ENCODE data around the gene NAT8. TPM values are rescaled to one million over a fixed set of nuclear protein-coding genes. Genes with fewer than 3 reads are reported as not detected.
"Not testable (repeated sequence)": the region's sequence is repeated elsewhere in the genome, so short reads cannot be mapped to it uniquely, and the experiment has no call there.

Gene NAT8
- total RNA-seq, 2 donors from 2014 or later = not detected

DNA sequence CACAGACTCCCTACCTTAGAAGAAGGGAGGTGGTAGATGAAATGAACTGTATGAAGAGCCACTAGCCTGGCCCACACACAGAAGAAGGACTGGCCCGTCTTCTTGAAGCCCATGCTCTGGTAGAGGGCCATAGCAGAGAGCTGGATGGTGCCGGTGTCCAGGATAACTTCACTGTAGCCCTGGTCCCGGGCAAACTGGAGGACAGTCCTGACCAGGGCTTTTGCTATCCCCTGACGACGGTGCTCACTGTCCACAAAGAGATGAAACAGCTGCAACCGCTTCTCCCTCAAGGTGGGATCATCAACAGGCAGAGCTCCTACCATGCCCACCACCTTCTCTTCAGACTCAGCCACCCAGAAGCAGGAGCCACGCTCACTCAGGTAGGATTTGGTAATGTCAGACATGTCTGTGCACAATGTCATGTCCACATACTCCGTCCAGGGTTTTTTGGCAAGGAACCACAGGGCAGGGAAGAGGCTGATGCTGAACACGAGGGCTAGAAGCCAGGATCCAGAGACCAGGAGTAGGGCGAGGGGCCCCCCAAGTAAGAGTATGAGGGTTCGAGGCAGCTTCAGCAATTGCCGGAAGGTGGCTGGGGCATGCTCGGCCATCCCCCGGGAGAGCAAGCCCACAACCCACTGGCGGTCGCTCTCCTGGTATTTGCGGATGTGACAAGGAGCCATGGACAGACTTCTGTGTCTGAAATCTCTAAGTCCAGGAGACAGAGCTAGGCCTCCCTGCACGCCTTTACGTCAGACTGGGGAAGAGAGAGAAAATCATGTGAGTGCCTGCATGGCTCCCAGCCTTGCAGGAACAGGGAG, 1.1 kb downstream of the NAT8 start:
- no peak for DNase-seq (ENCODE audit: low spot score)
- intact Hi-C loops (cut with DNase I) = no loop called here

DNA sequence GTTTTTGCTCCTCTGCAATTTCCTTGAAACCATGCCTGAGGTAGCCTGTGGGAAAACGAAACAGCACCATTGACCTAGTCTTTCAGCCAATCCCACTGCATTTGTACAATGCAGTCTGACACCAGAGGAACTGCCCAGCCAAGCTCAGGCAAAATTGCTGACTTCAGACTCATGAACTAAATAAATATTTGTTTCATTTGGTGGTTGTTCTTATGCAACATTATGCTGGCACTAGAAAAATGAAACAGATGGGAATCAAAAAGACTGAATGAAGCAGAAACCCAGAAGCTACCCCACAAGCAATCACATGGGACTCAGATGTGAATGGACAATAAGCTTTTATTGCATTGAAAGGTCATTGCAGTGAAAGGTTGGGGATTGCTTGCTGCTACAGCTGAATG, 1.7 kb downstream of the NAT8 start:
- intact Hi-C loops (cut with DNase I) = no loop called here
- no peak for DNase-seq (ENCODE audit: low spot score)

DNA sequence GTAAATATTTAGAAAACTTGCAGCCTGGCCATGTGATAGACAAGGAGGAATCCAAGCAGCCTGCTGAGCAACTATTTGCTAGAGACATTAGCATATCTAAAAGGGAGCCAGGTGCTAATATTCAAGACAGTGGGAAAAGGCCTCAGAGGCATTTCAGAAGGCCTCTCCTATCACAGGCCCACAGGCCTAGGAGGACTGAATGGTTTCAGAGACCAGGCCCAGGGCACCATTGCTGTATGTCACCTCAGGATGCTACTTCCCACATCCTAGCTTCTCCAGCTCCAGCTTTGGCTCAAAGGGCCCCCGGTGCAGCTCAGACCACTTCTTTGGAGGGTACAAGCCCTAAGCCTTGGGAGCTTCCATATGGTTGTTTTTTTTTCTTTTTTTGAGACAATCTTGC, 3.8 kb downstream of the NAT8 start:
- intact Hi-C loops (cut with DNase I) = no loop called here

DNA sequence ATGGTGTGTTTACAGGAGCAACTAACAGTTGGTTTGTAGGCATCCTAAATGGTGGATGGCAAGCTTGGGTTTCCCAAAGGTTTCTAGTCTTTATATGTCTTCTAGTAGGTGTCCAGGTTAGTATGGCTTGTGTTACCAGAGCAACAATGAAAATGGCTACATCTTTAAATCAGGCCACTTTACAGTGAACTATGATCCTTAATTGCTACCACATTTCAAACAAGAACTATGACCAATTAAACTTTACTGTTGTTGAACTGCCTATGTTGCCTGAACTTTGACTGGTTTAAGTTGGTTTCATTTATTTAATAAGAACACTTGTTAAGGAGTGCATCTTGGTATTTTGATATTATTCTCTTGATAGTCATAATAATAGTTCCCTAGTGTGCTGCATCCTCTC, 5.2 kb downstream of the NAT8 start:
- DNase-seq (ENCODE audit: low spot score); intact Hi-C loops (cut with DNase I): not testable (repeated sequence)

More for the DNA sequence above, 3.8 kb downstream of the NAT8 start:
- no peak for DNase-seq (ENCODE audit: low spot score)

DNA sequence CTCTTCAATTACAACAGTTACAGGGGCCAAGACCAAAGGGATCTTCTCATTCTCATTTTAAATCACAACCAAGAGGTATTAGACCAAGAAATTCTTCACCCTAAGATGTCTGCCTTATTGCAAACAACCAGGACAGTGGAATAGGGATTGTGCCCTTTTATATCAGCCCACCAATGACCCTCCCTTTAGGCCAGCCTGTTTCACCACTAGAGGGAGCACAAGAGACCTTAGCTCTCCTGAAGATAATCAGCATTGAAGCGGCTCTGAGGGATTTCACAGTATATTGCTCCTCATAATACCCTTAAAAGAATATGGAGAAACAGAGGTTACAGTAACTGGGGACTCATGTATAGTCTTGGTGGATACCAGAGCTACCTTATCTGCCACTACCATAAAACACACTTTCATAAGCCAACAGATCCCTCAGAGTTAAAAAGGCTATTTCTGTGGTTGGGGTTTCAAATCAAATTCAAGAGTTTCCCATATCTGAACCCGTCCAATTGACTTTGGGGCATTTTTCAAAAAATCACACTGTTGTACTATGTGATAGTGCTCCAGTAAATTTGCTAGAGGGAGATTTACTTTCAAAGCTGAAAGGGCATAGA, 11.5 kb downstream of the NAT8 start:
- intact Hi-C loops (cut with DNase I); DNase-seq (ENCODE audit: low spot score): not testable (repeated sequence)

DNA sequence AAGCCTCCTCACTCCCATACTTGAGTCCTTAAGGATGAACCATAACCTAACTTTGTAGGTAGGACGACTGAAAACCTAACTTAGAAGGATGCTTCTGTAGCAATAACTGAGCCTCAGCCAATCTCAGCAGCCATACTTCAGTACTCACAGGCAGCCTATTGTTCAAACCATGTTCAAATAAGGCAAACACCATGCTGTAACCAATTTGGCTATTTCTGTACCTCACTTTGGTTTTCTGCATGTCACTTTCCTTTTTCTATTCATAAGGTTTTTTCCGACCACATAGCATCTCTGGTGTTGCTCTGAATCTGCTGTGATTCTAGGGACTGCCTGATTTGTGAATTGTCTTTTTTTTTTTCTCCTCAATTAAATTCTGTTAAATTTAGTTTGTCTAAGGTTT, 13.7 kb downstream of the NAT8 start:
- intact Hi-C loops (cut with DNase I); DNase-seq (ENCODE audit: low spot score): not testable (repeated sequence)

DNA sequence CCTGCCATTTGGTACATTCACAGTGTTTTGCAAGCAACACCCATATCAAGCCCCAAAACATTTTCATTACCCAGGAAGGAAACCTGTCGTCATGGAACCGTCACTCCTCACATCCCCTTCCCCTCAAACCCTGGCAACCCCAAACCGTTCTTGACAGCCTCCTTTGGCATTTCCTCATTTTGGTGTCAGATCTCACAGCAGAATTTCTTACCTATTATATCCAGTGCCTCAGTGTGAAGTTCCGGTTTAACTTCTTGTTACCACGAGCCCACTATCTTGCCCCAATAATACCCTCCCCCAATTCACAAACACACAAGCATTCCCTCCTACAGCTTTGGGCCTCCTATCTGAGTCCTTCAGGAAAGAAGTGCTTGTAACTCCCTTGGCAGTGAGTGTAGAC, 16.0 kb downstream of the NAT8 start:
- DNase-seq (ENCODE audit: low spot score); intact Hi-C loops (cut with DNase I): not testable (repeated sequence)

DNA sequence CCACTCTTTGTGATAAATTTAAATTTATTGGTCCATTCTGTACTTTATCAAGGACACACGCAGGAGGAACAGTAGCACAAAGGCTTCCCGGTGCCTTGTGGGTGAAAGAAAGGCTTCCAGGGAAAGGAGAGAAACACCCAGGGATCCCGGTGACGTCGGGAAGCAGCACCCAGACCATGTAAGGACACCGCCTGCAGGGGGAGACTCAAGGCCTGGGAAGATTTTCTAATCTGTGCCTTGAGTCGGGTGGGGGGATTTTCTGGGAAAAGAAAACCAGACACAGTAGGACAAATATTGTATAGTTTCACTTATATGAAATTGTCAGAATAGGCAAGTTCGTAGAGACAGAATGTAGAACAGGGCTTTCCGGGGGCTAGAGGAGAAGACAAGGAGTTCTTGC, 17.6 kb downstream of the NAT8 start:
- DNase-seq (ENCODE audit: low spot score); intact Hi-C loops (cut with DNase I): not testable (repeated sequence)

DNA sequence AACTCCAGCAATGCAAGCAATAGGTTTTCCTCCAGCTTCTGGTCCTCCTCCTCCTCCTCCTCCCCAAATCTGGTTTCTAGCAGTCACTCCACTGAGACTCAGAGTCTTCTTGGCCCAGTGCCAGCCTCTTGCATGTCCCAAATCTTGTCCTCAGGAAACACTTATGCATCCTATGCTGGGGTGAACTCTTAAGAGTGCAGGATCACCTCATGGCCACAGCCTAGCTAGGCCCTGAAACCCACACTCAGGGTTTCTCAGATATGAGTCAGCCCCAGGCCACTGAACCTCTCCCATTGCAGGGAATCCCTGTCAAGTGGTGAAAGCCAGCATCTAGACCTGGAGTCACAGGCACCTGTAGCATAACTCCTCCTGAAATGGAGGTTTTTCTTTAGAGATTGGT, 18.2 kb downstream of the NAT8 start:
- intact Hi-C loops (cut with DNase I); DNase-seq (ENCODE audit: low spot score): not testable (repeated sequence)

DNA sequence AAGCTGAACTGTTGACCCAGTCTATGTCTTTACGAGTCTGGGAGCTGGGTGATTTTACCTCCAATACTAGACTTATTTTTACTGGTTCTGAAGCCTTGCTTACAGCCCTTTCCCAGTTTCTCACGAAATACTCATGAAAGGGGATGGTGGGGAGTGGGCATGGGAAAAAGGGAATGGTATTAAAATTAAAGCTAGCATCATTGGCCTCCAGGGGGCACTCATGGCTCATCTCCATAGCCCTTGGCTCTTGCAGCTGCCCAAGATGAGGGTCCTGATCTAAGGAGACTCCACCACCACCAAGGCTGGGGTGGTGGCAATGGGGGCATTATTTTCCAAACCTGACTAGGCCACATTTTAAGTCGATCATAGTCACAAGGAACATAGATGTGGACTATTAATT, 22.3 kb downstream of the NAT8 start:
- intact Hi-C loops (cut with DNase I); DNase-seq (ENCODE audit: low spot score): not testable (repeated sequence)

DNA sequence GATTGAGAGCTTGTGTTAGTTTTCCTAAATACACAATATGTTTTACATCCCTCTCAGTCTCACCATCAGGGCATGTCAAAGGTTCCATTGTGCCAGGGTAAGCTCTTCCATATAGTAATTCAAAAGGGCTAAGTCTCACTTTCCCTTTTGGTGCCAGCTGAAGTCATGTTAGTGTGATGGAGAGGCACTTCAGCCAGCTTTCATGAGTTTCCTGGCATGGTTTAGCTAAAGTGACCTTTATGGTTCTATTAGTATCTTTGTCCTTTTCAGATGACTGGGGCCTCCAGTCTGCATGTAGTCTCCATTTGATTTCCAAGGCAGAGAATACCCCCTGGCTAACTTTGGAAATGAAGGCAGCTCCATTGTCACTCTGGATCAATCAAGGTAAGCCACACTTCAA, 27.2 kb downstream of the NAT8 start:
- DNase-seq (ENCODE audit: low spot score) = no peak
- intact Hi-C loops (cut with DNase I) = no loop called here

DNA sequence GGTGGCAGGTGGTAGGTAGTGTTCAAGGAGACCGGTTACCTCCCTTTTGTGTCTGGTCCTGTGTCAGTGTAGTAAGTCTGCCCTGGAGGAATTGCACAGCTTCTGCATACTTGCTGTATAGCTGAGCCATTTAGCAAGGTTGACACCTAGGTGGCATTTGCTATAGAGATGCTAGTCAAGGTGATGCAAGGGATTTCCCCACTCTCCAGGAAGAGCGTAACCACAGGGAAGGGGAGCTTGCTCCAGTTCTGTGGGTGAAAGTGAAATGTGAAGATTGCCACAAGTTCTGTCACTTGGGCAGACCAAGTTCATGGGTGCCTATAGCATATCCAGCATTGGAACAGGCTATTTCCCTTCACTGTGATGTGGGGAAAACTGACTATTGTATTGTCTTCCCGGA, 28.1 kb downstream of the NAT8 start:
- intact Hi-C loops (cut with DNase I) = no loop called here
- no peak for DNase-seq (ENCODE audit: low spot score)

DNA sequence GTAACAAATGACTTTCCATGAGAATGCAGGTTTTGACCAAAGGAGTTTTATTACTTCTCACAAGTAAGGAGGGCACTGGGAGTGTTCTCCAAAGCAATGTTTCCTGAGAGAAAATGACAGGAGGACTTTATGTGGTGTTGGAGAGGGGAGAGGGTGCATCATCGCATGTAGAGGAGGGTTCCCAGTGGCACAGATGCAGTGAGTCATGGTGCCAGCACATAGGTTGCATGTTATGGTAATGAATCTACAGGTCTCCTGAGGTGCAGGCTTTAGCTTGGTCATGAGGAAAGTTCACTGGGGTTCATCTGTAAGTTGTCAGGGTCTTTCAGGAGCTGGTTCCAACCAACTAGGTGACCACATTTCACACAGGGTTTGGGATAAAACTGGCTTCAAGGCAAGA, 30.4 kb downstream of the NAT8 start:
- DNase-seq (ENCODE audit: low spot score) = no peak
- intact Hi-C loops (cut with DNase I) = no loop called here

DNA sequence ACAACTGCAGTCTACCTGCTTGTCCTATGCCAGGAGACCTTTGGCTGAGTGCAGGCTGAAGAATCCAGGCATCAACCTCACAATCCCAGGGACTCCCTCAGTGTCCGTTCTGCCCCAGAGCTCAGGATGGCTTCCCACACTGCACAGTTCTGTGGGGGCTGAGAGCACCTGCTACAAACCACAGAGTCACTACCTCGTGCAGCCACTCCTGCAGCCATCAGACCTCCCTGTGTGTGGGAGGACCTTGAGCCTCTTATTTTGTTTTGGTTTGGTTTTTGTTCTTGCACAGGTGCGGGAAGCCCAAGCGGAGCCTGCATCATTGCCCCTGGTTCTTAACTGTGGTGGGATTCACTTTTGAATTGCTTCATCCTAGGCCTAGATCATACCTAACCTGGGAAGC, 31.0 kb downstream of the NAT8 start:
- no peak for DNase-seq (ENCODE audit: low spot score)
- intact Hi-C loops (cut with DNase I) = no loop called here

DNA sequence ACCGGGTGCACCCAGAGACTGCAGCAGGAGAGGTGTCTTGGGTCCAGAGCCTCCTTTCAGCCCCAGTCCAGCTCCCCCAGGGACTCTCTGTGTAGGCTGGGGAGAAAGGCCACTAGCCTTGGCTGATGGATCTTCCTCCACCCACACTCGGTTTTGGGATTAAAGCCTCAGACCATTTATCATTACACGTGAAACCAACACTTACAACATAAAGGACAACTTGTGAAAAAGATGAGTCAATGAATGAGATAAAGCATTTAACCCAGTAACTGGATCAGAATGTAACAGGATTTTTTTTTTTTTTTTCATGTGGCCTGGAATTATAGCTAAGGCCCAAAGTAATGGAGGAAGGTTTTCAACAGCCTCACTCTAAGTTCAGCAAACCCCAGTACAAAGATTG, 32.1 kb downstream of the NAT8 start:
- intact Hi-C loops (cut with DNase I) = no loop called here
- no peak for DNase-seq (ENCODE audit: low spot score)

DNA sequence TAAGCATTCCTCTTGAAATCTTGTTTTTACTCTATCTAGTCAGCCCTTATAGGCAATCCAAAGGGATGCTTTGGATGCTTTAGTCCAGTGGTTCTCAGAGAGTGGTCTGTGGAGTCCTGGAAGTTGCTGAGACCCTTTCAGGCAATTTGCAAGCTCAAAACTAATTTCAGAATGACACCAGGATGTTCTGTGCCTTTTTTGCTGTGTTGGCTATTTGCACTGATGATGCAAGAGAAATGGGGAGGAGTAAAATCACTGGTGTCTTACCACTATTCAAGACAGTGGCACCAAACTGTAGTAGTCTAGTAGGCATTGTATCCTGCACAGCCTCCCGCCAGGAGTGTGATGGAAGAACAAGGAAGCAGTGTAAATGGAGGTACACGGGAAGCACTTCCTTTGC, 37.6 kb downstream of the NAT8 start:
- DNase-seq (ENCODE audit: low spot score) = not testable (repeated sequence)

DNA sequence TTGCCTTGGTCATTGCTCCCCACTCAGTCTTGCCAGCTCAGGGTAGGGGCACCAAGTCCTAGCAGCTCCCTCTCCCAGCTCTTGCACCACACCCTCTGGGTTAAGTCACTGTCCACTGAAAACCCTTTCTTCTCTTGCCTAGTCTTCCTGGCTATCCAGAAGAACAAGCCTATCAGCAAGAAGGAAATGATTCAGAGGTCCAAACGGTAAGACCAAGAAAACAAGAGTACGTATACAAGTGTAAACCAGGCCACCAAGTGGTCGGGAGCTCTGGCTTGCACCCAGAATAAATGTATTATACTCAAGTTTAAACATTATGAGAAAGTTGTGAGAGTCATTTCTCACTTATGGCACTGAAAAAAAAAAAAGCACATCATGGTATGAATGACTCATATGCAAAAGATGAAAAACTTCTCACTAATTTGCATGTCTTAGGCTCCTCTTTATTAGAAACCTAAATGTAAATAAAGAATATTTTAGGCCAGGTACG, 39.1 kb downstream of the NAT8 start:
- DNase-seq (ENCODE audit: low spot score); intact Hi-C loops (cut with DNase I): not testable (repeated sequence)

More for the DNA sequence above, 37.6 kb downstream of the NAT8 start:
- intact Hi-C loops (cut with DNase I) = not testable (repeated sequence)

DNA sequence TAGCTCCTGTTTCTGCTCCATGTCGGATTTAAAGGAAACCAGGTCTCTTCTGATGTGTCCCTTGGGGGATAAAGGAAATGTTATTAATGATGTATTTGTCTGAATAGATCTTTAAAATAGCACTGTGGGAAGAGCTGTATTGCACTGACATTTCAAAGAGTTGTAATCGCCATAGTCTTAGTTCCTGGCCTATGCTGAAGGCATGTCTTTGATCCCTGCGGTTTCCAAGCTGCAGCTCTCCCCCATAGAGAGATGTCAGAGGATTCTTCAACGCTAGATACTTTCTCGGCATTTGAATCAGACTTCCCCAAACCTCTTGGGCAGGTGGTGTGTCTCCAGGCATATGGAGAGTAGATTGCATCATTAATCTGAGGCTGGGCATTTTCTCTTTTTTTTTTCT, 40.4 kb downstream of the NAT8 start:
- DNase-seq (ENCODE audit: low spot score) = no peak
- intact Hi-C loops (cut with DNase I) = no loop called here

DNA sequence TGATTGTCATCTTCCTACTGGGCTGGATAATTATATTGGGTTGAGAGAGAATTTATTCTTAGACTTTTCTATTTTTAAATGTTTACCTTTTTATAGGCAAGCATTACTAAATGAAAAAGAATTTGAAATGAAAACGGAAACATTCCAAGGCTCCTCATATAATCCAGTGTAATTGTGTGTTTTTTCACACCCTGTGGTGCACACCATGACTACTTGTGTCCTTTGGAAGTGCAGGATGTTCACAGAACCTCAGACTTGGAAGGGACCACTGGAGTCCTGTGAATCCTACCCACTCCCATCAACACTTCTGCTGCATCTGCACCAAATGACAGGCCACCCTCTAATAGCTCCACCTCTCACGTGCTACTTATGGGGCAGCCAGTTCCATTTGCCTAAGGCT, 48.0 kb downstream of the NAT8 start:
- no peak for DNase-seq (ENCODE audit: low spot score)
- intact Hi-C loops (cut with DNase I) = no loop called here

DNA sequence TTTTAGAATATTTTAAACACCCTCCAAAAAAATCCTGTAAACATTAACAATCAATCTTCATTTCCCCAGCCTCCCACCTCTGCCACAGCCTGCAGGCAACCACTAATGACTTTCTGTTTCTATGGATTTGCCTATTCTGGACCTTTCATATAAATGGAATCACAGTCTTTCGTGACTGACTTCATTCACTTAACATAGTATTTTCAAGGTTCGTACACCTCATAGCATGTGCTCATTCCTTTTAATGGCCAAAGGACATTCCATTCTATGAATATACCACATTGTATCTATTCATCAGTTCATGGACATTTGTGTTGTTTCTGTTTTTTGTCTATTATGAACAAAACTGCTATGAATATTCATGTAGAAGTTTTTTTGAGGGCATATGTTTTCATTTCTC, 48.5 kb downstream of the NAT8 start:
- DNase-seq (ENCODE audit: low spot score) = no peak
- intact Hi-C loops (cut with DNase I) = no loop called here
